ES-I3 (cell line): ENCODE measurements around the gene NRXN3.
"Not testable (repeated sequence)": the region's sequence is repeated elsewhere in the genome, so short reads cannot be mapped to it uniquely, and the experiment has no call there.

Source experiments
- H3K36me3 ChIP-seq: 2 replicates; pipeline ENCODE4 v1.6.1; 2013; ENCODE audit warnings: mild to moderate bottlenecking, low read length, control low read depth, moderate library complexity; ENCODE audit not compliant: insufficient read depth
- H3K4me1 ChIP-seq: 2 replicates; pipeline ENCODE4 v1.6.1; 2013; ENCODE audit warnings: mild to moderate bottlenecking, control low read depth, low read length; ENCODE audit not compliant: insufficient read depth
- H3K9ac ChIP-seq: 2 replicates; pipeline ENCODE4 v1.6.1; 2013; ENCODE audit warnings: low read depth, mild to moderate bottlenecking, low read length, moderate library complexity
- H3K9me3 ChIP-seq: 2 replicates; pipeline ENCODE4 v1.6.1; 2013; ENCODE audit warnings: mild to moderate bottlenecking, low read length, moderate library complexity; ENCODE audit not compliant: control insufficient read depth, insufficient read depth

The NRXN3 gene

GRCh38 chr14:79016828-79017505, 846.8 kb downstream of the NRXN3 start:
- no peaks in the 10 kb centered on the region for H3K36me3 ChIP-seq
- no peaks in the 10 kb centered on the region for H3K4me1 ChIP-seq
- H3K9me3 ChIP-seq, result no peaks in the 10 kb centered on the region
- H3K9ac ChIP-seq, result no peak overlapping the region

GRCh38 chr14:79017561-79017960, 847.4 kb downstream of the NRXN3 start:
- Histone ChIP-seq H3K9me3 (no peaks in the 10 kb centered on the region), H3K36me3 (no peaks in the 10 kb centered on the region), H3K9ac (no peak overlapping the region), H3K4me1 (no peaks in the 10 kb centered on the region)

- no peaks in the 10 kb centered on the region for H3K36me3 ChIP-seq
- H3K9ac ChIP-seq, result no peak overlapping the region
- no peaks in the 10 kb centered on the region for H3K9me3 ChIP-seq
- no peaks in the 10 kb centered on the region for H3K4me1 ChIP-seq
These were observed 848.7 kb downstream of the NRXN3 start for GRCh38 chr14:79018836-79019235.

- not testable (repeated sequence) for H3K9me3 ChIP-seq, H3K36me3 ChIP-seq, H3K9ac ChIP-seq, H3K4me1 ChIP-seq
These were observed 849.7 kb downstream of the NRXN3 start for GRCh38 chr14:79019898-79020297.

- H3K9me3 ChIP-seq, result no peaks in the 10 kb centered on the region
- H3K36me3 ChIP-seq, result no peaks in the 10 kb centered on the region
- no peaks in the 10 kb centered on the region for H3K4me1 ChIP-seq
- no peak overlapping the region for H3K9ac ChIP-seq
These were observed 851.6 kb downstream of the NRXN3 start for GRCh38 chr14:79021766-79022165.

GRCh38 chr14:79027138-79027537, 857.0 kb downstream of the NRXN3 start:
- Histone ChIP-seq H3K9me3 (no peaks in the 10 kb centered on the region), H3K4me1 (no peaks in the 10 kb centered on the region), H3K36me3 (no peaks in the 10 kb centered on the region), H3K9ac (no peak overlapping the region)

- H3K9me3 ChIP-seq, result no peaks in the 10 kb centered on the region
- no peaks in the 10 kb centered on the region for H3K36me3 ChIP-seq
- H3K4me1 ChIP-seq, result no peaks in the 10 kb centered on the region
- H3K9ac ChIP-seq, result no peak overlapping the region
These were observed 858.1 kb downstream of the NRXN3 start for GRCh38 chr14:79028281-79028680.

- H3K9ac ChIP-seq, result no peak overlapping the region
- H3K4me1 ChIP-seq, result no peaks in the 10 kb centered on the region
- no peaks in the 10 kb centered on the region for H3K36me3 ChIP-seq
- peaks cover 12% of the 10 kb centered on the region; the same call in 1 of the 2 replicates for H3K9me3 ChIP-seq
These were observed 866.3 kb downstream of the NRXN3 start for GRCh38 chr14:79036441-79036840.

- H3K4me1 ChIP-seq, result no peaks in the 10 kb centered on the region
- H3K9me3 ChIP-seq, result peaks cover 12% of the 10 kb centered on the region; the same call in 1 of the 2 replicates
- H3K9ac ChIP-seq, result no peak overlapping the region
- no peaks in the 10 kb centered on the region for H3K36me3 ChIP-seq
These were observed 866.9 kb downstream of the NRXN3 start for GRCh38 chr14:79037106-79037505.

GRCh38 chr14:79037593-79037992, 867.4 kb downstream of the NRXN3 start:
- H3K4me1 ChIP-seq, result no peaks in the 10 kb centered on the region

GRCh38 chr14:79040790-79041189, 870.6 kb downstream of the NRXN3 start:
- Histone ChIP-seq H3K9ac (no peak overlapping the region), H3K4me1 (no peaks in the 10 kb centered on the region), H3K9me3 (peaks cover 12% of the 10 kb centered on the region; the same call in 1 of the 2 replicates)

More at GRCh38 chr14:79037593-79037992, 867.4 kb downstream of the NRXN3 start:
- Histone ChIP-seq H3K36me3 (no peaks in the 10 kb centered on the region), H3K9ac (no peak overlapping the region), H3K9me3 (peaks cover 12% of the 10 kb centered on the region; the same call in 1 of the 2 replicates)

GRCh38 chr14:79043194-79043889, 873.2 kb downstream of the NRXN3 start:
- Histone ChIP-seq H3K36me3 (no peaks in the 10 kb centered on the region), H3K9ac (no peak overlapping the region), H3K4me1 (peaks cover 6% of the 10 kb centered on the region; the same call in 1 of the 2 replicates), H3K9me3 (peaks cover 12% of the 10 kb centered on the region; the same call in 1 of the 2 replicates)

More at GRCh38 chr14:79040790-79041189, 870.6 kb downstream of the NRXN3 start:
- H3K36me3 ChIP-seq, result no peaks in the 10 kb centered on the region

- Histone ChIP-seq H3K36me3 (no peaks in the 10 kb centered on the region), H3K4me1 (peaks cover 6% of the 10 kb centered on the region; the same call in 1 of the 2 replicates), H3K9ac (no peak overlapping the region), H3K9me3 (peaks cover 9% of the 10 kb centered on the region; the same call in 1 of the 2 replicates)
These were observed 874.9 kb downstream of the NRXN3 start for GRCh38 chr14:79044894-79045624.
